ENCODE data around the gene ZNF584. TPM values are rescaled to one million over a fixed set of nuclear protein-coding genes. Genes with fewer than 3 reads are reported as not detected.
"Not testable (repeated sequence)": the region's sequence is repeated elsewhere in the genome, so short reads cannot be mapped to it uniquely, and the experiment has no call there.

ZNF584 gene
- total and polyA plus RNA-seq, 2 donors (not counting 3 experiments of a cell fraction or from before 2014, with no cell fraction given): 5.9 to 12.4 TPM

DNA sequence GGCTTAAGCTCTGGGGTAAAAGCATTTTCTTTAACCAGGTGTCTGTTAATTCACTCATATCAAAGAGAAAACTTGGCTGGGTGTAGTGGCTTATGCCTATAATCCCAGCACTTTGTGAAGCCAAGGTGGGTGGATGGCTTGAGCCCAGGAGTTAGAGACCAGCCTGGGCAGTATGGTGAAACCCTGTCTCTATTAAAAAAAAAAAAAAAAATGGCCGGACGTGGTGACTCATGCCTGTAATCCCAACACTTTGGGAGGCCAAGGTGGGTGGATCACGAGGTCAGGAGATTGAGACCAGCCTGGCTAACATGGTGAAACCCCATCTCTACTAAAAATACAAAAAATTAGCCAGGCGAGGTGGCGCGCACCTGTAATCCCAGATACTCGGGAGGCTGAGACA is 31.7 kb upstream of the ZNF584 start:
- H4K20me1 ChIP-seq (replicated peaks; ENCODE audit: control insufficient read depth, extremely low read depth, insufficient read depth, low read length); H3K27me3 ChIP-seq (ENCODE audit: control insufficient read depth in 2 of 2, insufficient read depth in 2 of 2, low read length in 2 of 2); H3K9me1 ChIP-seq (replicated peaks; ENCODE audit: control insufficient read depth, extremely low read depth, insufficient read depth, low read length); H2AFZ ChIP-seq (ENCODE audit: low read depth, low read length); BruUV-seq (replicated peaks); H3K27ac ChIP-seq (ENCODE audit: insufficient read depth, low read depth, low read length); H3K79me2 ChIP-seq (ENCODE audit: control insufficient read depth, insufficient read depth, low read length); H3K4me3 ChIP-seq (replicated peaks in 1 of 3; ENCODE audit: insufficient read depth in 1 of 3, low read depth in 1 of 3, low read length in 3 of 3); H3K9ac ChIP-seq (replicated peaks; ENCODE audit: extremely low read depth, insufficient read depth, low read length); intact Hi-C loops (cut with micrococcal nuclease); POLR2A ChIA-PET; H3K36me3 ChIP-seq (ENCODE audit: control insufficient read depth in 2 of 2, extremely low read depth in 1 of 2, insufficient read depth in 2 of 2, low read length in 2 of 2); H3K4me2 ChIP-seq (ENCODE audit: insufficient read depth, low read length); H3K9me3 ChIP-seq (replicated peaks; ENCODE audit: control insufficient read depth, insufficient read depth, low read length); dilution Hi-C loops (cut with MboI; ENCODE audit: extremely low pct_ligation_motif_present, low sequenced_read_pairs); H3K4me1 ChIP-seq (ENCODE audit: control insufficient read depth, extremely low read depth, insufficient read depth, low read length); CTCF ChIA-PET; DNase-seq (ENCODE audit: low read depth, low spot score): not testable (repeated sequence)
- FAIRE-seq: peak; percentile 8

DNA sequence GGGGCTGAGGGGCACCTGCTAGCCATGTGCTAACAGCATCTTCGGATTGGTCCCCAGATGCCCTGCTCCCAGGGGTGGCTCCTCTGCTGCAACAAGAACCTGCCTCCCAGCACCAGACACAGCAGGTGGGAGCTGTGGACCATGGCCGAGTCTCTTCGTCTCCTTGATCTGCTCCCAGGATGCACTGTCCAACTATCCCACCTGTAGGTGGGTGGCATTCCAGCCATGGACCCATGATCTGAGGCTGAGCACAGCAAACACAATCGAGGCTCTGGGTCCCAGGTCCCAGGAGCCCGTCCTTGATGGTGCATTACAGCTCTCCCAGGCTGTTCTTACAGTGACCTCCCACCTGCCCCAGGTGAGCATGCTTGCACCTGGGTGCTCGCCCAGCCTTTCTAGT is 29.2 kb upstream of the ZNF584 start:
- BruUV-seq (replicated peaks): no TSS peak
- intact Hi-C loops (cut with micrococcal nuclease): no loop called here
- no peak overlapping the region for H3K9ac ChIP-seq (replicated peaks; ENCODE audit: extremely low read depth, insufficient read depth, low read length)
- no peak overlapping the region for H3K4me2 ChIP-seq (ENCODE audit: insufficient read depth, low read length)
- TF ChIP-seq MYC (IDR thresholded peaks at IDR 0.05; ENCODE audit: low read depth, low read length): no peak
- H3K27ac ChIP-seq (ENCODE audit: insufficient read depth, low read depth, low read length): no peak overlapping the region
- no peaks in the 10 kb centered on the region for H3K27me3 ChIP-seq (ENCODE audit: control insufficient read depth in 2 of 2, insufficient read depth in 2 of 2, low read length in 2 of 2)
- DNase-seq (ENCODE audit: low read depth, low spot score) (no peak), FAIRE-seq (no peak)
- H3K4me1 ChIP-seq (ENCODE audit: control insufficient read depth, extremely low read depth, insufficient read depth, low read length): peaks cover 7% of the 10 kb centered on the region
- H4K20me1 ChIP-seq (replicated peaks; ENCODE audit: control insufficient read depth, extremely low read depth, insufficient read depth, low read length): no peaks in the 10 kb centered on the region
- H3K36me3 ChIP-seq (ENCODE audit: control insufficient read depth in 2 of 2, extremely low read depth in 1 of 2, insufficient read depth in 2 of 2, low read length in 2 of 2): no peaks in the 10 kb centered on the region
- no peaks in the 10 kb centered on the region for H3K79me2 ChIP-seq (ENCODE audit: control insufficient read depth, insufficient read depth, low read length)
- CTCF ChIA-PET: no interaction called here
- dilution Hi-C loops (cut with MboI; ENCODE audit: extremely low pct_ligation_motif_present, low sequenced_read_pairs): no loop called here
- no peaks in the 10 kb centered on the region for H3K9me3 ChIP-seq (replicated peaks; ENCODE audit: control insufficient read depth, insufficient read depth, low read length)
- no peak overlapping the region for H3K4me3 ChIP-seq (replicated peaks in 1 of 3; ENCODE audit: insufficient read depth in 1 of 3, low read depth in 1 of 3, low read length in 3 of 3)
- H2AFZ ChIP-seq (ENCODE audit: low read depth, low read length): no peak overlapping the region
- POLR2A ChIA-PET: no interaction called here
- H3K9me1 ChIP-seq (replicated peaks; ENCODE audit: control insufficient read depth, extremely low read depth, insufficient read depth, low read length): no peaks in the 10 kb centered on the region

Data from endothelial cell of umbilical vein (primary cell).